ENCODE measurements around the gene LRRC61.
"Not testable (repeated sequence)": the region's sequence is repeated elsewhere in the genome, so short reads cannot be mapped to it uniquely, and the experiment has no call there.

Gene LRRC61

GRCh38 chr7:150308575-150308974 lies 14.6 kb upstream of the LRRC61 start:
- DNase-seq, result no peak

- no peak for DNase-seq
Measured at GRCh38 chr7:150311146-150311545, 12.0 kb upstream of the LRRC61 start.

GRCh38 chr7:150311711-150312110 lies 11.4 kb upstream of the LRRC61 start:
- DNase-seq, result no peak

GRCh38 chr7:150312649-150313366 lies 10.3 kb upstream of the LRRC61 start:
- DNase-seq, result peak; percentile 85

- peak; percentile 77 for DNase-seq
Measured at GRCh38 chr7:150313367-150313809, 9.8 kb upstream of the LRRC61 start.

- no peak for DNase-seq
Measured at GRCh38 chr7:150313870-150314269, 9.3 kb upstream of the LRRC61 start.

GRCh38 chr7:150314639-150315239 lies 8.4 kb upstream of the LRRC61 start:
- DNase-seq, result no peak

- DNase-seq, result not testable (repeated sequence)
Measured at GRCh38 chr7:150316987-150317386, 6.2 kb upstream of the LRRC61 start.

GRCh38 chr7:150317748-150318444 lies 5.3 kb upstream of the LRRC61 start:
- DNase-seq, result peak; percentile 81

- no peak for DNase-seq
Measured at GRCh38 chr7:150321788-150322113, 1.4 kb upstream of the LRRC61 start.

GRCh38 chr7:150322114-150322832 lies 882 bp upstream of the LRRC61 start:
- peak; percentile 91 for DNase-seq

GRCh38 chr7:150323682-150324372 lies 672 bp downstream of the LRRC61 start:
- no peak for DNase-seq

GRCh38 chr7:150324373-150324961 lies 1.3 kb downstream of the LRRC61 start:
- peak; percentile 24 for DNase-seq

GRCh38 chr7:150325110-150325611 lies 2.0 kb downstream of the LRRC61 start:
- no peak for DNase-seq

- DNase-seq, result no peak
Measured at GRCh38 chr7:150325901-150326300, 2.7 kb downstream of the LRRC61 start.

GRCh38 chr7:150326657-150327268 lies 3.6 kb downstream of the LRRC61 start:
- DNase-seq, result no peak

GRCh38 chr7:150327308-150327707 lies 4.2 kb downstream of the LRRC61 start:
- no peak for DNase-seq

- DNase-seq, result no peak
Measured at GRCh38 chr7:150329331-150330120, 6.4 kb downstream of the LRRC61 start.

GRCh38 chr7:150330211-150330885 lies 7.2 kb downstream of the LRRC61 start:
- no peak for DNase-seq
